RCC 7860 (cell line): ENCODE data around the gene CCDC92B.
"Not testable (repeated sequence)": the region's sequence is repeated elsewhere in the genome, so short reads cannot be mapped to it uniquely, and the experiment has no call there.

Experiments
- DNase-seq: peaks from one replicate; pipeline ENCODE4 v3.0.0-alpha.2; 2015; ENCODE audit warnings: low spot score
- FAIRE-seq: peaks from 2 replicates; lab custom pipeline; 2012; peaks lifted over from hg19 to GRCh38; lab: Jason Lieb, UNC

Gene CCDC92B

DNA sequence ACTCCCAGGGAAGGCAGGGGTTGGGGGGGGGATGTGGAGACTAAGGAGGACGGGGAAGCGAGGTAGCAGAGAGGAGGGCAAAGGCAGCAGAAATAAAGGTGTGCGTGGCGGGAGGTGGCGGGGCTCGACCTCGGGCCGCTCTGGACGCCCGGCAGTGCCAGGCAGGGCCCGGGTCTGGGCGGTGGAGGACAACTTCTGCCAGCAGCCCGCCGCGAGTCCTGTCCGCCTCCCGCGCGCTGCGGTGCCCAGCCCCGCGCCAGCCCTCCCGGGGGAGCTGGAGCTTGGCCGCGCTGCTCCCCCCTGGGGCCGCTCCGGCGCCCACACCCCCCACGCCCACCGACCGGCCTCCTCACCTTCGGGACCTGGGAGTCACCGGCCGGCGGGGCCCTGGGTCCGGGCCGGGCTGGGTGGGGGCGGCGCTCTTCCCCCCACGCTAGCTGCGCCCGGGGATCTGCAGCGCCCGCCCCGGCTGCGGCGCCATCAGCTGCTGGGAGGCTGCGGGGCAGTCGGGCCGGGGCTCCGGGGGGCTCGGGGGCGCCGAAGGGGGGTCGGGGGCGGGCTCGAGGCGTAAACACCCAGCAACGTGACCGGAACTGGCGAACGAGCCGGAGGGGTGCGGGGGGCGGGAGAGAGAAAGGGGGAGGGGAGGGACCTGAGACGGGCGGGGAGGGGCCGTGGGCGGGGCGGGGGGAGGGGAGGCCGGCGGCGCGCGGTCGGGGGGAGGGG is at the start of gene CCDC92B:
Gene CCDC92B, minus strand, starts transcription at position 595 of the 726 bp plus-strand sequence. CDS start 14,507 bp downstream, outside the sequence.
- no peak for FAIRE-seq

DNA sequence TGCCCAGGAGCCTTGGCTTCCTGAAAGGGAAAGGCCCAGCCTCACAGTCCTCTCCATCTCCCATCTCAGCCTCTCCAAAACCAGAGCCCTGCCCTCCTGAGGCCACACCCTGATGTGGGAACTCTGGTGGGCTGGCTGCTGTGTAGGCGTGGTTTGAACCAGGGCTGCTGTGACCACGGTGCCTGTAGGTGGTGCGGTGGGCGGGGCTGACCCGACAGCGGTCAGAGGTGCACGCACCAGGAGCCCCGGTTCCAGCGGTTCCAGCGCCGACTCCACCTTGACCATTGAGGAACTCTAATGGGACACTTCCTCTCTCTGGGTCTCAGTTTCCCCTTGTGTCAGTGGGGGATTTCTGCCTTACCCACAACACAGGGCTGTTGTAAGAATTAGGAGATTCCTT is 49.2 kb upstream of the CCDC92B start:
- DNase-seq = no peak
- no peak for FAIRE-seq

More for the DNA sequence above, at the start of gene CCDC92B:
- no peak for DNase-seq

DNA sequence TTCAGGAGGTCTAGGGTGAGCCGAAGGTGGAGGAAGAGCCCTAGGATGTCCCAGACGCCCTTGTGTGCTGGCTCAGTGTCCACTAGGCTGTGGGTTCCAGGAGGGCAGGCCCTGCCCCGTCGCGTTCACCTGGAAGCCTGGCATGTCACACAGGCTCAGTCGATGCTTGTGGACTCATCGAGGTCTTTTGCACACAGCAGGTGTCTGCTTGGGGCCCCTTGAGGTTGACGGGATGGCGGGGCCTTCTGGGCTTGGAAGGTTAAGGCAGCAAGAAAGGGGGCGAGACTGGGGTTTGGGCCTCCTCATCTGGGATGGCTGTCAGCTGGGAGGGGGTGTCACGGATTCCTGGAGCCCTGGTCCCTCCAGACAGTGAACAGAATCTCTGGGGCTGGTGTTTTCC is 48.7 kb upstream of the CCDC92B start:
- no peak for DNase-seq
- FAIRE-seq = no peak

- FAIRE-seq = no peak
Measured at GRCh38 chr17:2797637-2798036, 48.2 kb upstream of the CCDC92B start.

DNA sequence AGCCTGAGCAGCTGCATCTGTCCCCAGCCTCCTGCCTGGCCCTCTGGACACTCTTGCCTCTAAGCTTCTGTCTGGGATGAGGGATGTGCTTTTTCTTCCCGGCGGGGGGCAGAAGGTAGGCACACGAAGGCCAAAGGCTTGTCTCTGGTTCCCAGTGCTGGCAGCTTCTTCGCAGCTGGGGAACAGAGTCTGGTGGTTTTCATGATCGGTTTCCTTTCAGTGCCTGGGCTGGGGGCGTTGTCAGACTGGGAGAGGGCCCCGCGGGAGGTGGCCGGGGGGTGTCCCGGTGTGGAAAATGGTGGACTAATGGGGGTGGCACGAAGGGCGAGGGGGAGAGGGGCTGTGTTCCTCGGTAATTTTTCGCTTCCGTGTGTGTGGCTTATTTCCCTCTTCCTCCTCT is 47.8 kb upstream of the CCDC92B start:
- no peak for DNase-seq
- no peak for FAIRE-seq

More at GRCh38 chr17:2797637-2798036, 48.2 kb upstream of the CCDC92B start:
- no peak for DNase-seq

- FAIRE-seq (no peak), DNase-seq (no peak)
Measured at GRCh38 chr17:2796164-2797125, 47.0 kb upstream of the CCDC92B start, which contains the start of gene RAP1GAP2. RAP1GAP2 (plus strand) TSS chr17:2796438; CDS start chr17:2796528, 90 bp downstream.

DNA sequence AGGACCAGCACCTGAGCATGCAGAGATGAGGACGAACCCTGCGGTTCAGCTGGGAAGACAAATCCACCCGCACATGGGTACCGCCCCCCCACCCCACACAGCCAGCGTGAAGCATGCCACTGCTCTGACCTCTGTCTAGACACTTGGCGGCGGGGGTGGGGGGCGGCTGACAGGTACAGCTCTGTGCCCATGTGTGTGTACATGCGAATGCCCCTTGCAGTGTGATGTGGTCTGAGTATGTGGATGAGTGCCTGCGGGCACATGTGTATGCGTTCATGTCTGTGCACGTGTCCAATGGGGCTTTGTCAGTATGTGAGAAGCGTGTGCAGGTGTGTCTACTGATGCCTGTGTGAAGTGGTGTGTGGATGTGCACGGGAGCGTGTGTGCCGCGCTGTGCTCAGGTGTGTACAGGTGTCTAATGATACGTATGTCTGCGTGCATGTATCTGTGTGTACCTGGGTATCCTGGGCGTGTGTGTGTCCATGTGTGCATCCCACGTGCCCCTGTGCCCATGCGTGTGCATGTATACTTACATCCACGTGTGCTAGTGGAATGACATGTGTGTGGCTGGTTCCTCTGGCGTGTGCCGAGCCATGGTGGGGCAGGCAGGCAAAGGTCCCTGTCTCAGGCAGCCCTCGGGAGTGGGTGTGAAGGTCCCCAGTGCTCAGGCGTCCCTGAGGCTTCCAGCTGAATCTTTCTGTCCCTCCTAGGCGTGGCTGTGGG is 46.1 kb upstream of the CCDC92B start:
- FAIRE-seq (no peak), DNase-seq (no peak)

DNA sequence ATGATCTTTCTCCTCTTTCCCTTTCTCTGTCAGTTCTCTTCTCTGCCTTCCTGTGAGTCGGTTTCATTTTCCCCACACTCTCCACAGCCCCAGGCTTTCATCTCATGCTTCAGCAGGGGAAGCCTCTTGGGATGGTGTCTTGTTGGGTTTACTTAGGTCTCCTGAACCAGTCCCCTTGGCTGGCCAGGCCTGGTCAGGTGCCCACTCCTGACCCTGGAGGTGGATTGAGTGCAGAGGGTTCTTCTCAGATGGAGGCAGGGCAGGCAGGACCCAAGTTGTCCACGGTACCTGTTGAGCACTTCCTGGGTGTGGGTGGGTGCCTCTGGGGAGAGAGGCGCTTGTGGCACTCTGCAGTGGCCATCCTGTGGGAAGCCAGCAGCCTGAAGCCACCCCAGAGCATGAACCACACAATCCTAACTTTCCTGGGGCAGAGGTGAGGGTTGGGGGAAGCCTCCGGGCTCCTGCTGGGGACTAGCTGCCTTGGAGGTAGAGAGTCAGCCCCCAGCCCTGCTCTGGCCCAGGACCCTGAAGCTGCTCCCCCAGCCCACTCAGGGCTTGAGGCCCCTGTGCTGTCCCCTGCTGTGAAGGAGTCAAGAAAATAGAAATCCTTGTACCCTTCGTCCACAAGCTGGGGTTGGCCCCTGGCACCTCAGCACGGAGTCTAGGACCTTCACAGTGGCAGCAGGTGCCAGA is 44.8 kb upstream of the CCDC92B start:
- no peak for DNase-seq

DNA sequence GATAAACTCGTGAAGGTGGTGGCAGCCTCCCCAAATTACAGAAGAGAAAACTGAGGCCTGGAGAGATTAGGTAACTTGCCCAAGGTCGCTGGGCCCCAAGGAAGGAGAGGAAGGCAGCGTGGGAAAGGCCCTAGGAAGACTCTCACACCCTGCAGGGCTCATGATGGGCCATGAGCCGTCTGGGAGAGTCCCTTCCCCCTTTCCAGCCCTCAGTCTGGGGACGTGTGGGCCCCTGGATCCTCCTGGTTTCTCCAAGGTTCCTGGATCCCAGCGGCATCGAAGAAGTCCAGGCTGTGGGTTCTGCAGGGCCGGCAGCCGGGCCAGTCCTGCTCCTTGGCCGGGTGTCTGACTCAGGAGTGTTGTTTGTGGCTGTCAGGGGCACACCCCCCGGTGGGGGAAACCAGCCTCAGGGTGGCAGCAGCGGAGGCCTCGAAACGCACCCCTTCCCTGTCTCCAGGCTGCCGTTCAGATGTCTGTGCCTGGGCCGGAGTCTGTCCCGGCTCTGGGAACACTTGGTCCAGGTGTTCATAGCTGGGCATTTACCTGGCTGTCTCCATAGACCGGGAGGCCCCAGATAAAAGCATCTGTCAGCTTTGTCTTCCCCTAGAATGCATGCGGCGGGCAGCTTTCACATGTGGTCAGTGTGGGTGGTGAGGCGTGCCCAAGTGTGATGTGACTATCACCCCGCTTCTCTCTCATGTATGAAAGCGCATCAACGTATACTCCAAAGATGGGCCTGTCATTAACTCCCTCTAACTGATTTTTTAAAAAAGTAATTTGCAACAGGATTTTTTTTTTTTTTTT is 43.1 kb upstream of the CCDC92B start:
- FAIRE-seq (no peak), DNase-seq (no peak)

More for the DNA sequence above, 44.8 kb upstream of the CCDC92B start:
- FAIRE-seq = no peak

GRCh38 chr17:2789700-2790099 is 40.2 kb upstream of the CCDC92B start:
- DNase-seq (no peak), FAIRE-seq (no peak)

- peak; percentile 53 for DNase-seq
- peak; percentile 14 for FAIRE-seq
Measured at GRCh38 chr17:2786176-2786881, 36.9 kb upstream of the CCDC92B start.

DNA sequence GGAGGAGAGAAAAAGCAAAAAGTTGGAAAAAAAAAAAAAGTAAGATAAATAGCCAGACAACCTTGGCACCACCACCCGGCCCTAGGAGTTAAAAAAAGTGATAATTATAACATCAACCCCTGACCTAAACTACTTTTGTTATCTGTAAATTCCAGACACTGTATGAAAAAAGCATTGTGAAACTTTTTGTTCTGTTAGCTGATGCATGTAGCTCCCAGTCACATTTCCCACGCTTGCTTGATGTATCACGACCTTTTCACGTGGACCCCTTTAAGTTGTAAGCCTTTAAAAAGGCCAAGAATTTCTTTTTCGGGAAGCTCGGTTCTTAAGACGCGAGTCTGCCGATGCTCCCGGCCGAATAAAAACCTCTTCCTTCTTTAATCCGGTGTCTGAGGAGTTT is 35.9 kb upstream of the CCDC92B start:
- not testable (repeated sequence) for FAIRE-seq, DNase-seq

GRCh38 chr17:2784864-2785263 is 35.4 kb upstream of the CCDC92B start:
- no peak for DNase-seq
- no peak for FAIRE-seq

DNA sequence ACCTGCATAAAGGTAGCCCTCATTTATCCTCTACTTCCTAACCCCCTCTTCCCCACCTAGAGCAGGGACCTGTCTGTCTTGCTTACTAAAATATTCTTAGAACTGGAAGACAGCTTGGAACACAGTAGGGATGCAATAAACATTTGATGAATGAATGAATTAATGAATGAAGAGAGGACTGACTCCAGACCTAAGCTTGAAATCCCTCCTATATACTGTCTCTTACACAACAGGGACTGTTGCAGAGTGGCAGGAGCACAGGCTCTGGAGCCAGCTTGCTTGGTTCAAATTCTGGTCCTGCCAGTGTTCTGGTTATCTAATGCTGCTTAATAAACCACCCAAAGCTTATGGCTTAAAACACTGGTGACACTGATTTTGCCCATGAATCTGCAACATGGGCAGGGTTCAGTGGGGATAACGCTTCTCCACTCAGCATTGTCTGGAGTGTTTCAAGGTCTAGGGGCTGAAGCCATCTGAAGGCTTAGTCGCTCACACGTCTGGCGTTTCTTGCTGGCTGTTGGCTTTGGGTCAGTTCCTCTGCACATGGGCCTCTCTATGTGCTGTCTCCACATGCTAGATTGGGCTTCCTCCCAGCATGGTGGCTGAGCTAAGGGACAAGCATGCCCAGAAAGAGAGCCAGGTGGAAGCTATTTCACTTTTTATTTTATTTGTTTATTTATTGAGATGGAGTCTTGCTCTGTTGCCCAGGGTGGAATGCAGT is 34.0 kb upstream of the CCDC92B start:
- DNase-seq = no peak
- no peak for FAIRE-seq

DNA sequence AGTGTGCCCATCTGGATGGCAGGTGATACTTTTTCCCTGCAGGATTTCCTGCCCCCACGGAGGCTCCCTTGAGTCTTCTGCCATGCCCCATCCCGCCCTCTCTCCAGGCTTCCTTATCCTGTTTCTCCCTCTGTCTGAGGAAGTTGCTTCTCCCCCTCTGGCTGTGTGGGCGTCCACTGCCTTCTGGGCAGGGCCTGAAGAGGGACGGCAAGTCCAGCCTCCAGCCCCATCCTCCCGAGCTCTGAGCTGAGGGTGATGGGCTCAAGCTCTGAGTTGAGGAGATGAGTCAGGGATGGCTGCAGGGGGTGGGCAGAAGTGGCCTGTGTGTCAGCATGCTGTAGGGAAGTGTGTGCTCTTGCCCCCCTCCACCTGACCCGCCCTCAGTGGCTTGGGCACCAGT is 32.6 kb upstream of the CCDC92B start:
- DNase-seq = no peak

GRCh38 chr17:2781598-2781997 is 32.1 kb upstream of the CCDC92B start:
- not testable (repeated sequence) for FAIRE-seq, DNase-seq

More for the DNA sequence above, 32.6 kb upstream of the CCDC92B start:
- FAIRE-seq = no peak

DNA sequence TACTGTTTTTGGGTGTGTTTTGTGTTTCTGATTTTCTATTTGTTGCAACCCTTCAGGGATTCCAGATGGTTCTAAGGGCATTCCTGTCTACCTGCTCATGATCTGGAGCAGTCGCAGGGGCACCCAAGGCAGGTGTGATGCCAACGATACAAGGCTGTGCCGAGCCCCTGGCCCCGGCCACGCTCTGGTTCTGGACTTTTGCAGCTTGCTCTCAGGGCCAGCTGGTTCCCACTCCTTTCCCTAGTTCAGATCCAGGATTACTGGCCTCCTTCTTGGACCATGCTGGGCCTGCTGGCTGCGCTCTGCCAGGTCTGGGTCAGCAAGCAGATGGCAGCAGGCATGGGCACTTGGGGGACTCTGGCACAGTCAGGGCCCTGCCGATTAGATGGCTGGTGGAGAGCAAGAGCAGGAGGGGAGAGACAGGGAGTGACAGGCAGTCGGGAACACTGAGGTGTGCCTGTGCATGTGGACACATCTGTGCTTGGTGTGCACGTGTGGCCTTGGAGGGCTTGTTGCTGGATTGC is 31.5 kb upstream of the CCDC92B start:
- no peak for FAIRE-seq
- DNase-seq = no peak

- DNase-seq = no peak
- FAIRE-seq = no peak
Measured at GRCh38 chr17:2780256-2780655, 30.8 kb upstream of the CCDC92B start.
